HEK293T (cell line): Measurements from ENCODE around the gene PDS5B.

ENCODE experiments used
- ARNT ChIP-seq: fragments of 450-650 bp; IDR thresholded peaks from 2 replicates; pipeline ENCODE4 v1.6.1; 2017; ENCODE audit warnings: mild to moderate bottlenecking
- BHLHE40 ChIP-seq: fragments of 450-650 bp; IDR thresholded peaks from 2 replicates; pipeline ENCODE4 v1.6.1; 2016; ENCODE audit warnings: mild to moderate bottlenecking, moderate library complexity, borderline replicate concordance
- CTBP1 ChIP-seq: fragments of 450-650 bp; IDR thresholded peaks from 2 replicates; pipeline ENCODE4 v1.6.1; 2016; ENCODE audit warnings: borderline replicate concordance
- ELF4 ChIP-seq: fragments of 450-650 bp; IDR thresholded peaks from 2 replicates; pipeline ENCODE4 v1.6.1; 2017; ENCODE audit warnings: antibody characterized with exemption
- FOXA1 ChIP-seq: fragments of 450-650 bp; IDR thresholded peaks from 2 replicates; pipeline ENCODE4 v1.6.1; 2016; ENCODE audit warnings: mild to moderate bottlenecking
- FOXK2 ChIP-seq: fragments of 450-650 bp; IDR thresholded peaks from 2 replicates; pipeline ENCODE4 v1.6.1; 2016; ENCODE audit warnings: mild to moderate bottlenecking
- FOXM1 ChIP-seq: fragments of 450-650 bp; IDR thresholded peaks from 2 replicates; pipeline ENCODE4 v1.6.1; 2017; ENCODE audit warnings: mild to moderate bottlenecking, borderline replicate concordance
- L3MBTL2 ChIP-seq: fragments of 450-650 bp; conservative IDR thresholded peaks from 2 replicates; pipeline ENCODE4 v1.6.1; 2016; ENCODE audit warnings: mild to moderate bottlenecking
- NFRKB ChIP-seq: fragments of 450-650 bp; IDR thresholded peaks from 2 replicates; pipeline ENCODE4 v1.6.1; 2016; ENCODE audit warnings: mild to moderate bottlenecking, moderate library complexity
- PKNOX1 ChIP-seq: fragments of 450-650 bp; IDR thresholded peaks from 2 replicates; pipeline ENCODE4 v1.6.1; 2016
- SP1 ChIP-seq: fragments of 450-650 bp; IDR thresholded peaks from 2 replicates; pipeline ENCODE4 v1.6.1; 2017
- SUZ12 ChIP-seq: fragments of 450-650 bp; IDR thresholded peaks from 2 replicates; pipeline ENCODE4 v1.6.1; 2016; ENCODE audit warnings: mild to moderate bottlenecking
- TARDBP ChIP-seq: fragments of 450-650 bp; IDR thresholded peaks from 2 replicates; pipeline ENCODE4 v1.6.1; 2016
- ZNF384 ChIP-seq: fragments of 450-650 bp; IDR thresholded peaks from 2 replicates; pipeline ENCODE4 v1.6.1; 2016

GRCh38 chr13:32676242-32676641 is 90.0 kb downstream of the PDS5B start:
- TF ChIP-seq NFRKB: no peak
- no peak for TF ChIP-seq SUZ12
- TF ChIP-seq SP1: no peak
- no peak for TF ChIP-seq FOXK2
- no peak for TF ChIP-seq PKNOX1
- no peak for TF ChIP-seq BHLHE40
- TF ChIP-seq FOXA1: no peak
- no peak for TF ChIP-seq FOXM1
- no peak for TF ChIP-seq CTBP1
- TF ChIP-seq ELF4: no peak
- TF ChIP-seq L3MBTL2: no peak
- no peak for TF ChIP-seq TARDBP
- TF ChIP-seq ZNF384: no peak
- TF ChIP-seq ARNT: no peak
